CD4-positive, alpha-beta T cell treated with Interleukin-12 subunit alpha and Interleukin-12 subunit beta, for 1 hour (primary cell): ENCODE results near the gene TCIRG1.
"Not testable (repeated sequence)": the region's sequence is repeated elsewhere in the genome, so short reads cannot be mapped to it uniquely, and the experiment has no call there.

Experiments
- DNase-seq: peaks from one replicate; pipeline ENCODE4 v3.0.0-alpha.2; 2020

TCIRG1 gene

GRCh38 chr11:68038718-68039525, at the start of gene TCIRG1:
Gene TCIRG1 (plus strand): TSS chr11:68039025. CDS start chr11:68041272, 2,247 bp downstream.
- peak; percentile 58 for DNase-seq

- DNase-seq: not testable (repeated sequence)
Observed at GRCh38 chr11:67990546-67991346, 48.1 kb upstream of the TCIRG1 start.

- DNase-seq: not testable (repeated sequence)
Observed at GRCh38 chr11:67991347-67992121, 47.3 kb upstream of the TCIRG1 start.

GRCh38 chr11:67993821-67994220, 45.0 kb upstream of the TCIRG1 start:
- peak; percentile 60 for DNase-seq

GRCh38 chr11:67994387-67994786, 44.4 kb upstream of the TCIRG1 start:
- not testable (repeated sequence) for DNase-seq

GRCh38 chr11:67995129-67995528, 43.7 kb upstream of the TCIRG1 start:
- not testable (repeated sequence) for DNase-seq

GRCh38 chr11:67995579-67995978, 43.2 kb upstream of the TCIRG1 start:
- not testable (repeated sequence) for DNase-seq

GRCh38 chr11:67996051-67996450, 42.8 kb upstream of the TCIRG1 start:
- DNase-seq: no peak

- DNase-seq: peak; percentile 39
Observed at GRCh38 chr11:67996622-67997474, 42.0 kb upstream of the TCIRG1 start.

- no peak for DNase-seq
Observed at GRCh38 chr11:67997475-67997921, 41.3 kb upstream of the TCIRG1 start.

GRCh38 chr11:67998150-67999045, 40.4 kb upstream of the TCIRG1 start:
- DNase-seq: peak; percentile 14

GRCh38 chr11:67999201-67999629, 39.6 kb upstream of the TCIRG1 start:
- DNase-seq: no peak

- no peak for DNase-seq
Observed at GRCh38 chr11:67999704-68000103, 39.1 kb upstream of the TCIRG1 start.

GRCh38 chr11:68002575-68002937, 36.3 kb upstream of the TCIRG1 start:
- DNase-seq: no peak

GRCh38 chr11:68002938-68003845, 35.6 kb upstream of the TCIRG1 start:
- peak; percentile 66 for DNase-seq

GRCh38 chr11:68003846-68004550, 34.8 kb upstream of the TCIRG1 start, which contains the start of gene UNC93B1:
Gene UNC93B1 (minus strand): TSS chr11:68004097. CDS start chr11:68004043, 54 bp downstream.
- peak; percentile 85 for DNase-seq

- no peak for DNase-seq
Observed at GRCh38 chr11:68004551-68005335, 34.1 kb upstream of the TCIRG1 start.

GRCh38 chr11:68006606-68007166, 32.1 kb upstream of the TCIRG1 start:
- no peak for DNase-seq
